HepG2 (cell line): ENCODE results near the gene METAP1D. TPM values are rescaled to one million over a fixed set of nuclear protein-coding genes. Genes with fewer than 3 reads are reported as not detected.
A peak's percentile ranks its signal among the peaks of the same experiment; 100 is the strongest.

Source experiments
- ATAC-seq: fragments of 200-7000 bp; cut with Tn5 transposase; 3 replicates; pipeline ENCODE4 v1.9.1; 2020; ENCODE audit warnings: mild to moderate bottlenecking, moderate library complexity
- BruUV-seq: library from RNA; stranded (reverse); fragments of 400-500 nt; replicated peaks from 2 replicates; lab custom pipeline; 2021; lab: Mats Ljungman, UMichigan
- CTCF ChIA-PET: fragments of 300-600 bp; formaldehyde crosslinking; extraction: SDS; loops from one replicate; lab custom pipeline; 2021; ENCODE audit warnings: low total read pairs, inconsistent platforms, low intra/inter-chr PET ratio; lab: Yijun Ruan, JAX
- POLR2A ChIA-PET: fragments of 350-600 bp; sonication (Branson Sonifier 250); formaldehyde crosslinking; loops from one replicate; lab custom pipeline; 2020; ENCODE audit warnings: antibody characterized with exemption, inconsistent platforms; lab: Yijun Ruan, JAX
- DNase-seq: peaks from one replicate; pipeline ENCODE4 v3.0.0-alpha.2; 2015; ENCODE audit warnings: low spot score
- FAIRE-seq: peaks from 3 replicates; lab custom pipeline; 2011; peaks lifted over from hg19 to GRCh38; lab: Jason Lieb, UNC
- H2AFZ ChIP-seq: one replicate; pipeline ENCODE4 v1.6.1; 2011; ENCODE audit warnings: low read length, inconsistent platforms
- H3K27ac ChIP-seq: fragments of 300-600 bp; 3 replicates; pipeline ENCODE4 v1.8.0; 2011; ENCODE audit warnings: mixed run types, mild to moderate bottlenecking, mixed read lengths, low read length, inconsistent platforms; ENCODE audit not compliant: insufficient read depth; ENCODE audit errors: extremely low read length
- H3K27me3 ChIP-seq, 2 experiments: fragments of 200-600 bp in 1 of 2; 2 replicates in 1 of 2; 3 replicates in 1 of 2; pipeline versions ENCODE4 v1.6.0 to v1.8.0; 2011; ENCODE audit warnings: low read length in 2 of 2, mild to moderate bottlenecking in 2 of 2, moderate library complexity in 2 of 2, inconsistent platforms in 1 of 2; ENCODE audit not compliant: insufficient read depth in 2 of 2, control insufficient read depth in 1 of 2
- H3K36me3 ChIP-seq, 2 experiments: fragments of 200-600 bp in 1 of 2; replicated peaks in 1 of 2; 2 replicates in 1 of 2; 3 replicates in 1 of 2; pipeline versions ENCODE4 v1.5.1 to v1.8.0; 2011; ENCODE audit warnings: low read length in 2 of 2, inconsistent platforms in 1 of 2; ENCODE audit not compliant: insufficient read depth in 2 of 2, control insufficient read depth in 1 of 2
- H3K4me1 ChIP-seq: 2 replicates; pipeline ENCODE4 v1.5.1; 2012; ENCODE audit warnings: low read length, inconsistent platforms; ENCODE audit not compliant: insufficient read depth
- H3K4me2 ChIP-seq: 2 replicates; pipeline ENCODE4 v1.6.0; 2011; ENCODE audit warnings: low read depth, low read length, inconsistent platforms
- H3K4me3 ChIP-seq, 3 experiments: fragments of 200-600 bp in 1 of 3; sonication (generic), shearing (Covaris generic) in 1 of 3; replicated peaks in 1 of 3; 2 replicates each; pipeline ENCODE4 v1.5.1; 2011 to 2016; ENCODE audit warnings: low read length in 3 of 3, inconsistent platforms in 2 of 3, low read depth in 2 of 3, mild to moderate bottlenecking in 2 of 3, control low read depth in 1 of 3, mixed read lengths in 1 of 3; ENCODE audit not compliant: insufficient read depth in 1 of 3
- H3K79me2 ChIP-seq: one replicate; pipeline ENCODE4 v1.6.1; 2011; ENCODE audit warnings: low read length, inconsistent platforms; ENCODE audit not compliant: insufficient read depth
- H3K9ac ChIP-seq: 2 replicates; pipeline ENCODE4 v1.6.0; 2011; ENCODE audit warnings: mild to moderate bottlenecking, low read depth, low read length, inconsistent platforms; ENCODE audit not compliant: insufficient read depth
- H3K9me3 ChIP-seq: 2 replicates; pipeline ENCODE4 v1.5.1; 2012; ENCODE audit warnings: mild to moderate bottlenecking, low read length
- H4K20me1 ChIP-seq: 2 replicates; pipeline ENCODE4 v1.6.0; 2011; ENCODE audit warnings: inconsistent platforms, mild to moderate bottlenecking, low read length, moderate library complexity; ENCODE audit not compliant: insufficient read depth
- ATF2 ChIP-seq: sonication (generic); formaldehyde crosslinking; IDR thresholded peaks from 2 replicates; pipeline ENCODE4 v1.4.0; 2020; ENCODE audit warnings: missing genetic modification reagents
- ATF7 ChIP-seq, 2 experiments: fragments of 450-650 bp in 1 of 2; sonication (generic) in 1 of 2; formaldehyde crosslinking in 1 of 2; IDR thresholded peaks; 2 replicates each; pipeline versions ENCODE4 v1.4.0 to v1.6.1; 2016 to 2020; ENCODE audit warnings: antibody characterized with exemption in 1 of 2, mild to moderate bottlenecking in 1 of 2, missing genetic modification reagents in 1 of 2
- BCL6 ChIP-seq: IDR thresholded peaks from 2 replicates; pipeline ENCODE4 v1.6.1; 2016; ENCODE audit warnings: missing genetic modification reagents, missing compliant biosample characterization
- FOXA3 ChIP-seq: IDR thresholded peaks from 2 replicates; pipeline ENCODE4 v1.6.1; 2016; ENCODE audit warnings: missing genetic modification reagents, missing compliant biosample characterization
- KMT2B ChIP-seq: IDR thresholded peaks from 2 replicates; pipeline ENCODE4 v1.6.1; 2016; ENCODE audit warnings: missing genetic modification reagents, missing compliant biosample characterization
- NBN ChIP-seq: fragments of 450-650 bp; conservative IDR thresholded peaks from 2 replicates; pipeline ENCODE4 v1.6.1; 2017
- SAP130 ChIP-seq: IDR thresholded peaks from 2 replicates; pipeline ENCODE4 v1.6.1; 2016; ENCODE audit warnings: low read depth
- SKIL ChIP-seq: sonication (generic); formaldehyde crosslinking; IDR thresholded peaks from 2 replicates; pipeline ENCODE4 v1.8.0; 2022; ENCODE audit warnings: missing genetic modification reagents, mild to moderate bottlenecking, moderate library complexity, borderline replicate concordance
- SOX13 ChIP-seq, 3 experiments: fragments of 450-650 bp in 1 of 3; sonication (generic) in 1 of 3; formaldehyde crosslinking in 1 of 3; IDR thresholded peaks in 2 of 3; conservative IDR thresholded peaks in 1 of 3; 2 replicates each; pipeline versions ENCODE4 v1.5.0 to v1.6.1; 2016 to 2020; ENCODE audit warnings: antibody characterized with exemption in 1 of 3, mild to moderate bottlenecking in 1 of 3, missing compliant biosample characterization in 1 of 3, missing genetic modification reagents in 1 of 3, moderate library complexity in 1 of 3
- ZNF160 ChIP-seq: sonication (generic); formaldehyde crosslinking; IDR thresholded peaks from 2 replicates; pipeline ENCODE4 v1.8.0; 2022; ENCODE audit warnings: mild to moderate bottlenecking, inconsistent platforms, missing genetic modification reagents
- ZNF546 ChIP-seq: sonication (generic); formaldehyde crosslinking; conservative IDR thresholded peaks from 2 replicates; pipeline ENCODE4 v1.8.1; 2023; ENCODE audit warnings: mild to moderate bottlenecking, missing genetic modification reagents
- ZNF691 ChIP-seq: sonication (generic); formaldehyde crosslinking; IDR thresholded peaks from 2 replicates; pipeline ENCODE4 v1.4.0; 2020; ENCODE audit warnings: missing genetic modification reagents, low read depth, mild to moderate bottlenecking, borderline replicate concordance
- ZNF746 ChIP-seq: sonication (generic); formaldehyde crosslinking; IDR thresholded peaks from 2 replicates; pipeline ENCODE4 v1.8.0; 2022; ENCODE audit warnings: mild to moderate bottlenecking, missing genetic modification reagents
- ZNF773 ChIP-seq: sonication (generic); formaldehyde crosslinking; IDR thresholded peaks from 2 replicates; pipeline ENCODE4 v1.4.0; 2020; ENCODE audit warnings: missing genetic modification reagents, borderline replicate concordance
- WGBS: methylation state at CpG from one replicate; pipeline ENCODE4 v1.1.6; 2017; ENCODE audit warnings: low lambda C conversion rate; 5-methylcytosine and 5-hydroxymethylcytosine counted together
- in situ Hi-C: cut with HindIII; loops from 2 replicates; pipeline ENCODE4 v1.10.0; 2017; ENCODE audit warnings: low pct_unique_long_range_greater_than_20kb; ENCODE audit not compliant: extremely low pct_ligation_motif_present
- intact Hi-C: fragments of 100-400 bp; cut with micrococcal nuclease; formaldehyde crosslinking; loops from one replicate; pipeline ENCODE4 v1.10.0; 2022; ENCODE audit not compliant: unreplicated experiment
- polyA plus RNA-seq, 8 experiments: library from polyadenylated mRNA; depleted of rRNA in 3 of 8; stranded (reverse) in 7 of 8; unstranded in 1 of 8; fragments of >200 nt; fragmentation: Illumina TruSeq in 4 of 8; extraction: Trizol in 4 of 8; gene quantifications; 2 replicates each; pipeline versions ENCODE4 v1.2.1 to v1.2.3, GENCODE V29; 2011 to 2016; ENCODE audit warnings: low read depth in 4 of 8, missing spikeins in 1 of 8, mixed read lengths in 1 of 8; ENCODE audit not compliant: insufficient read depth in 1 of 8
- total RNA-seq, 5 experiments: library from RNA; depleted of rRNA; stranded (reverse); fragments of >200 nt; fragmentation: Illumina TruSeq; extraction: Trizol; gene quantifications; 2 replicates each; pipeline ENCODE4 v1.2.3, GENCODE V29; 2016; ENCODE audit warnings: low read depth in 1 of 5
- TF ChIP-seq, protein P1 (sequence below): sonication (generic); formaldehyde crosslinking; IDR thresholded peaks from 2 replicates; pipeline ENCODE4 v1.4.0; 2020; ENCODE audit warnings: mild to moderate bottlenecking, missing genetic modification reagents, borderline replicate concordance

METAP1D gene
- total and polyA plus RNA-seq, 2 of the 13 experiments (the other 11 are each of a cell fraction or from before 2014, with no cell fraction given): 14.7 to 21.6 TPM

DNA sequence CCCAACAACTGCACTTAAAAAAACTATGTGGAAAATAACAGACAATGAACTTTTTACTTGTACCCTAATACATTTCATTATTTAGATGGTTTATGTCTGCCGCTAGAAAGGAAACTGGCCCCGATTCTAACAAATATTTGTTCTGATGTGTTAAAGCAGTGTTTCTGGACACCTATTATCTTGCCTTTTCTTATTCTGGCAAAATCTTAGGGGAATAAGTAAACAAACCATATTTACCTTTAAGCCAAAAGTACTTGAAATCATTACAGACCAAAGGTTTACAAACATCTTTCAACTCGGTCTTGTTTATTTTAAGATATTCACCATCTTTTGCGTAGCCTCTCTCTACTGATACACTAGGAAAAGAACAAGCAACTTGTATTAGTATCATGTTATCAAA is 73.8 kb downstream of the METAP1D start:
- FAIRE-seq (peak; percentile 21), ATAC-seq (no peak), DNase-seq (no peak)
- Histone ChIP-seq H2AFZ (no peak overlapping the region), H3K79me2 (no peaks in the 10 kb centered on the region), H3K27ac (no peak overlapping the region), H3K9me3 (no peaks in the 10 kb centered on the region), H4K20me1 (no peaks in the 10 kb centered on the region), H3K27me3 (no peaks in the 10 kb centered on the region), H3K9ac (no peak overlapping the region), H3K4me2 (no peak overlapping the region), H3K4me1 (peaks cover 19% of the 10 kb centered on the region), H3K36me3 (no peaks in the 10 kb centered on the region), H3K4me3 (no peak overlapping the region)
- CTCF ChIA-PET: no interaction called here
- BruUV-seq: no TSS peak
- in situ Hi-C loops: no loop called here
- intact Hi-C loops: no loop called here
- WGBS: 55% methylated on average over 4 of the region's 4 CpGs
- POLR2A ChIA-PET: interaction anchor here (0.9 kb wide), 1 partner anchor 28 kb away, joined by 3 read pairs; no protein-coding TSS in a partner anchor
- TF ChIP-seq SAP130 (CRISPR knock-in tag): no peak
- no peak for TF ChIP-seq ZNF546 (CRISPR knock-in tag)
- TF ChIP-seq ATF7 (IDR thresholded peaks at IDR 0.05): no peak
- TF ChIP-seq ATF7 (CRISPR knock-in tag; IDR thresholded peaks at IDR 0.05): no peak
- TF ChIP-seq KMT2B: no peak
- TF ChIP-seq ATF2 (CRISPR knock-in tag): no peak
- TF ChIP-seq, protein P1, sequence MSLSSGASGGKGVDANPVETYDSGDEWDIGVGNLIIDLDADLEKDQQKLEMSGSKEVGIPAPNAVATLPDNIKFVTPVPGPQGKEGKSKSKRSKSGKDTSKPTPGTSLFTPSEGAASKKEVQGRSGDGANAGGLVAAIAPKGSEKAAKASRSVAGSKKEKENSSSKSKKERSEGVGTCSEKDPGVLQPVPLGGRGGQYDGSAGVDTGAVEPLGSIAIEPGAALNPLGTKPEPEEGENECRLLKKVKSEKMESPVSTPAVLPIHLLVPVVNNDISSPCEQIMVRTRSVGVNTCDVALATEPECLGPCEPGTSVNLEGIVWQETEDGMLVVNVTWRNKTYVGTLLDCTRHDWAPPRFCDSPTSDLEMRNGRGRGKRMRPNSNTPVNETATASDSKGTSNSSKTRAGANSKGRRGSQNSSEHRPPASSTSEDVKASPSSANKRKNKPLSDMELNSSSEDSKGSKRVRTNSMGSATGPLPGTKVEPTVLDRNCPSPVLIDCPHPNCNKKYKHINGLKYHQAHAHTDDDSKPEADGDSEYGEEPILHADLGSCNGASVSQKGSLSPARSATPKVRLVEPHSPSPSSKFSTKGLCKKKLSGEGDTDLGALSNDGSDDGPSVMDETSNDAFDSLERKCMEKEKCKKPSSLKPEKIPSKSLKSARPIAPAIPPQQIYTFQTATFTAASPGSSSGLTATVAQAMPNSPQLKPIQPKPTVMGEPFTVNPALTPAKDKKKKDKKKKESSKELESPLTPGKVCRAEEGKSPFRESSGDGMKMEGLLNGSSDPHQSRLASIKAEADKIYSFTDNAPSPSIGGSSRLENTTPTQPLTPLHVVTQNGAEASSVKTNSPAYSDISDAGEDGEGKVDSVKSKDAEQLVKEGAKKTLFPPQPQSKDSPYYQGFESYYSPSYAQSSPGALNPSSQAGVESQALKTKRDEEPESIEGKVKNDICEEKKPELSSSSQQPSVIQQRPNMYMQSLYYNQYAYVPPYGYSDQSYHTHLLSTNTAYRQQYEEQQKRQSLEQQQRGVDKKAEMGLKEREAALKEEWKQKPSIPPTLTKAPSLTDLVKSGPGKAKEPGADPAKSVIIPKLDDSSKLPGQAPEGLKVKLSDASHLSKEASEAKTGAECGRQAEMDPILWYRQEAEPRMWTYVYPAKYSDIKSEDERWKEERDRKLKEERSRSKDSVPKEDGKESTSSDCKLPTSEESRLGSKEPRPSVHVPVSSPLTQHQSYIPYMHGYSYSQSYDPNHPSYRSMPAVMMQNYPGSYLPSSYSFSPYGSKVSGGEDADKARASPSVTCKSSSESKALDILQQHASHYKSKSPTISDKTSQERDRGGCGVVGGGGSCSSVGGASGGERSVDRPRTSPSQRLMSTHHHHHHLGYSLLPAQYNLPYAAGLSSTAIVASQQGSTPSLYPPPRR: peak; percentile 72; the same call in 1 of the 2 replicates
- TF ChIP-seq BCL6 (CRISPR knock-in tag): peak; percentile 48; the same call in 1 of the 2 replicates
- no peak for TF ChIP-seq NBN
- TF ChIP-seq SKIL (CRISPR knock-in tag): no peak
- no peak for TF ChIP-seq ZNF773 (CRISPR knock-in tag)
- TF ChIP-seq SOX13 (IDR thresholded peaks at IDR 0.05): no peak
- 0 out of 4 replicates have a peak, but pooled peaks of 1 of the 2 experiments have one; percentile 12 for TF ChIP-seq SOX13 (CRISPR knock-in tag; conservative IDR thresholded peaks at IDR 0.05 in 1 of 2, IDR thresholded peaks at IDR 0.05 in 1 of 2)
- TF ChIP-seq ZNF746 (CRISPR knock-in tag): no peak
- TF ChIP-seq ZNF691 (CRISPR knock-in tag): no peak
- no peak for TF ChIP-seq ZNF160 (CRISPR knock-in tag)
- TF ChIP-seq FOXA3: peak; percentile 49; the same call in 1 of the 2 replicates
